Measurements from ENCODE around the gene FN1.

GRCh38 chr2:215429424-215429823 lies 6.4 kb downstream of the FN1 start:
- TF ChIP-seq EP300 (IDR thresholded peaks at IDR 0.05; ENCODE audit: borderline replicate concordance in 1 of 2, low read depth in 1 of 2, low read length in 1 of 2) (no peak), CTCF (IDR thresholded peaks at IDR 0.05) (no peak), RFX5 (IDR thresholded peaks at IDR 0.05; ENCODE audit: low read length) (no peak), EZH2phosphoT487 (IDR thresholded peaks at IDR 0.05; ENCODE audit: borderline replicate concordance, low read depth) (no peak), TAF1 (IDR thresholded peaks at IDR 0.05; ENCODE audit: borderline replicate concordance, low read depth, low read length) (no peak), CHD2 (IDR thresholded peaks at IDR 0.05; ENCODE audit: low read length, partially characterized antibody) (no peak), FOSL2 (IDR thresholded peaks at IDR 0.05; ENCODE audit: borderline replicate concordance, low read depth) (no peak), MXI1 (IDR thresholded peaks at IDR 0.05; ENCODE audit: low read depth, low read length) (no peak), YY1 (IDR thresholded peaks at IDR 0.05; ENCODE audit: low read depth) (no peak), POLR2AphosphoS5 (IDR thresholded peaks at IDR 0.05; ENCODE audit: low read depth, low read length) (no peak), SIN3A (IDR thresholded peaks at IDR 0.05; ENCODE audit: borderline replicate concordance, low read depth, low read length) (no peak), ZBTB33 (IDR thresholded peaks at IDR 0.05; ENCODE audit: borderline replicate concordance, low read depth) (no peak), REST (IDR thresholded peaks at IDR 0.05; ENCODE audit: low read depth, low read length) (no peak)

Data from SK-N-SH (cell line).